GM12878 (cell line): ENCODE measurements around the gene ZNF839. TPM values are rescaled to one million over a fixed set of nuclear protein-coding genes. Genes with fewer than 3 reads are reported as not detected.

ENCODE experiments used
- CBX3 ChIP-seq: fragments of 200-600 bp; sonication (generic); IDR thresholded peaks from 2 replicates; pipeline ENCODE4 v1.6.1; 2016; ENCODE audit warnings: low read depth, borderline replicate concordance
- EP300 ChIP-seq, 2 experiments: fragments of 150-350 bp in 1 of 2; IDR thresholded peaks; 2 replicates each; pipeline ENCODE4 v1.6.1; 2011 to 2012; ENCODE audit warnings: low read depth in 2 of 2, low read length in 2 of 2, borderline replicate concordance in 1 of 2, improper control_type of control experiment in 1 of 2, inconsistent platforms in 1 of 2; ENCODE audit not compliant: control insufficient read depth in 1 of 2
- HDAC2 ChIP-seq: fragments of 200-600 bp; sonication (generic); IDR thresholded peaks from 2 replicates; pipeline ENCODE4 v1.6.1; 2017
- HDGF ChIP-seq: fragments of 450-650 bp; IDR thresholded peaks from 2 replicates; pipeline ENCODE4 v1.6.1; 2016; ENCODE audit warnings: antibody characterized with exemption
- IRF4 ChIP-seq: IDR thresholded peaks from 2 replicates; pipeline ENCODE4 v1.6.1; 2011; ENCODE audit warnings: low read depth, low read length
- KAT2A ChIP-seq: conservative IDR thresholded peaks from 2 replicates; pipeline ENCODE4 v1.6.1; 2011; ENCODE audit warnings: low read depth, low read length; ENCODE audit not compliant: control insufficient read depth
- LARP7 ChIP-seq: fragments of 450-650 bp; IDR thresholded peaks from 2 replicates; pipeline ENCODE4 v1.6.1; 2017; ENCODE audit warnings: mild to moderate bottlenecking
- MYC ChIP-seq: IDR thresholded peaks from 2 replicates; pipeline ENCODE4 v1.6.1; 2011; ENCODE audit warnings: mild to moderate bottlenecking, low read length, moderate library complexity, inconsistent platforms; ENCODE audit not compliant: insufficient read depth, insufficient replicate concordance, insufficient read length, severe bottlenecking
- NFYA ChIP-seq: IDR thresholded peaks from 2 replicates; pipeline ENCODE4 v1.6.1; 2011; ENCODE audit warnings: low read depth, mild to moderate bottlenecking, low read length, improper control_type of control experiment, borderline replicate concordance
- NRF1 ChIP-seq: conservative IDR thresholded peaks from 2 replicates; pipeline ENCODE4 v1.6.1; 2011; ENCODE audit warnings: mild to moderate bottlenecking, low read depth, low read length, improper control_type of control experiment
- POLR2AphosphoS5 ChIP-seq: IDR thresholded peaks from 2 replicates; pipeline ENCODE4 v1.6.1; 2011; ENCODE audit warnings: mild to moderate bottlenecking, low read length, inconsistent platforms
- POU2F2 ChIP-seq: IDR thresholded peaks from 3 replicates; pipeline ENCODE4 v1.6.1; 2011; ENCODE audit warnings: low read depth, mild to moderate bottlenecking, low read length, borderline replicate concordance
- RAD21 ChIP-seq: IDR thresholded peaks from 2 replicates; pipeline ENCODE4 v1.6.1; 2011; ENCODE audit warnings: mild to moderate bottlenecking, low read depth, low read length, moderate library complexity; ENCODE audit not compliant: insufficient read depth
- RB1 ChIP-seq: fragments of 450-650 bp; formaldehyde crosslinking; IDR thresholded peaks from 2 replicates; pipeline ENCODE4 v1.6.1; 2017; ENCODE audit warnings: mild to moderate bottlenecking, borderline replicate concordance
- SPI1 ChIP-seq: IDR thresholded peaks from 2 replicates; pipeline ENCODE4 v1.6.1; 2011; ENCODE audit warnings: low read depth, mild to moderate bottlenecking, low read length, moderate library complexity, borderline replicate concordance; ENCODE audit not compliant: insufficient read depth
- ZNF217 ChIP-seq: fragments of 450-650 bp; IDR thresholded peaks from 2 replicates; pipeline ENCODE4 v1.6.1; 2017; ENCODE audit warnings: antibody characterized with exemption, mild to moderate bottlenecking
- ZNF24 ChIP-seq: fragments of 450-650 bp; IDR thresholded peaks from 2 replicates; pipeline ENCODE4 v1.6.1; 2017; ENCODE audit warnings: antibody characterized with exemption, mild to moderate bottlenecking
- polyA plus RNA-seq, 11 experiments: library from polyadenylated mRNA; depleted of rRNA in 4 of 11; unstranded in 6 of 11; stranded (reverse) in 5 of 11; fragments of >200 nt; fragmentation: Nextera tagmentation in 4 of 11; fragmentation: Illumina TruSeq in 1 of 11; extraction: Ambion mirVana in 4 of 11; extraction: Trizol in 1 of 11; gene quantifications; 1 replicate in 1 of 11; 2 replicates in 10 of 11; pipeline versions ENCODE4 v1.2.1 to v1.2.3, GENCODE V29; 2011 to 2016; ENCODE audit warnings: inconsistent platforms in 2 of 11, missing spikeins in 2 of 11, low read depth in 1 of 11
- total RNA-seq, 4 experiments: library from RNA; depleted of rRNA in 3 of 4; stranded (reverse); fragments of >200 nt in 3 of 4; fragmentation: Illumina TruSeq in 1 of 4; extraction: Trizol in 1 of 4; gene quantifications; 2 replicates each; pipeline versions ENCODE4 v1.2.1 to v1.2.3, GENCODE V29; 2013 to 2021
- TF ChIP-seq, protein P1 (sequence below): IDR thresholded peaks from 2 replicates; pipeline ENCODE4 v1.6.1; 2012; ENCODE audit warnings: low read length, inconsistent platforms
- TF ChIP-seq, protein P2 (sequence below): fragments of 450-650 bp; IDR thresholded peaks from 2 replicates; pipeline ENCODE4 v1.6.1; 2018; ENCODE audit warnings: borderline replicate concordance, mild to moderate bottlenecking; ENCODE audit not compliant: partially characterized antibody
- TF ChIP-seq, protein P3 (sequence below): fragments of 450-650 bp; IDR thresholded peaks from 2 replicates; pipeline ENCODE4 v1.6.1; 2018; ENCODE audit warnings: mild to moderate bottlenecking, low read depth, moderate library complexity; ENCODE audit not compliant: partially characterized antibody
- TF ChIP-seq, protein P4 (sequence below): fragments of 450-650 bp; IDR thresholded peaks from 2 replicates; pipeline ENCODE4 v1.6.1; 2016; ENCODE audit warnings: mild to moderate bottlenecking

ZNF839 gene
- total and polyA plus RNA-seq, 10 of the 15 experiments (the other 5 are each of a cell fraction or from before 2014, with no cell fraction given) = 1.4 to 14.4 (median 8.6) TPM

DNA sequence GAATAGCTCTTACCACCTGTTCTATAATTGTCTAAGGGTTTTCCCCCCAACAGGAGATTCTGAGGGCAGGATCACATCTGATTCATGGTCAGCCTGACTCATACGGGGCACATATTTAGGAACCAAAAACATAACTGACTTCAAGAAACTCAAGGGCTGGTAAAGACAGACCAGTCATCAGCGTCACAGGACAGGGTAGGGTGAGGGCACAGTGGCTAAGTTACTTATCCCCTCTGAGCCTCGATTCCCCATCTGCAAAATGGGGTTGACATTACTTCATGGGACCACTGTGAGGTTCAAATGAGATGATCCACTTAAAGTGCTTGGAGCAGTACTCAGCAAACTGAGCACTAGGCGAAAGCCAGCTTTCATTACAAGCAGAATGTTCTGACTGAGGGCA, 42.5 kb downstream of the ZNF839 start (continued):
- TF ChIP-seq, protein P1, sequence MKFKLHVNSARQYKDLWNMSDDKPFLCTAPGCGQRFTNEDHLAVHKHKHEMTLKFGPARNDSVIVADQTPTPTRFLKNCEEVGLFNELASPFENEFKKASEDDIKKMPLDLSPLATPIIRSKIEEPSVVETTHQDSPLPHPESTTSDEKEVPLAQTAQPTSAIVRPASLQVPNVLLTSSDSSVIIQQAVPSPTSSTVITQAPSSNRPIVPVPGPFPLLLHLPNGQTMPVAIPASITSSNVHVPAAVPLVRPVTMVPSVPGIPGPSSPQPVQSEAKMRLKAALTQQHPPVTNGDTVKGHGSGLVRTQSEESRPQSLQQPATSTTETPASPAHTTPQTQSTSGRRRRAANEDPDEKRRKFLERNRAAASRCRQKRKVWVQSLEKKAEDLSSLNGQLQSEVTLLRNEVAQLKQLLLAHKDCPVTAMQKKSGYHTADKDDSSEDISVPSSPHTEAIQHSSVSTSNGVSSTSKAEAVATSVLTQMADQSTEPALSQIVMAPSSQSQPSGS = 0 out of 2 replicates have a peak, but pooled peaks have one; percentile 39
- no peak for TF ChIP-seq KAT2A
- TF ChIP-seq NRF1 = no peak
- TF ChIP-seq SPI1 = no peak
- no peak for TF ChIP-seq RB1
- 0 out of 2 replicates have a peak, but pooled peaks have one; percentile 66 for TF ChIP-seq POLR2AphosphoS5
- TF ChIP-seq HDAC2 = no peak
- peak in 1 of 2 experiments; percentile 28; a peak in 1 of 4 replicates for TF ChIP-seq EP300 (IDR thresholded peaks at IDR 0.05; ENCODE audit: borderline replicate concordance in 1 of 2, control insufficient read depth in 1 of 2, low read depth in 2 of 2, low read length in 2 of 2)
- TF ChIP-seq, protein P2, sequence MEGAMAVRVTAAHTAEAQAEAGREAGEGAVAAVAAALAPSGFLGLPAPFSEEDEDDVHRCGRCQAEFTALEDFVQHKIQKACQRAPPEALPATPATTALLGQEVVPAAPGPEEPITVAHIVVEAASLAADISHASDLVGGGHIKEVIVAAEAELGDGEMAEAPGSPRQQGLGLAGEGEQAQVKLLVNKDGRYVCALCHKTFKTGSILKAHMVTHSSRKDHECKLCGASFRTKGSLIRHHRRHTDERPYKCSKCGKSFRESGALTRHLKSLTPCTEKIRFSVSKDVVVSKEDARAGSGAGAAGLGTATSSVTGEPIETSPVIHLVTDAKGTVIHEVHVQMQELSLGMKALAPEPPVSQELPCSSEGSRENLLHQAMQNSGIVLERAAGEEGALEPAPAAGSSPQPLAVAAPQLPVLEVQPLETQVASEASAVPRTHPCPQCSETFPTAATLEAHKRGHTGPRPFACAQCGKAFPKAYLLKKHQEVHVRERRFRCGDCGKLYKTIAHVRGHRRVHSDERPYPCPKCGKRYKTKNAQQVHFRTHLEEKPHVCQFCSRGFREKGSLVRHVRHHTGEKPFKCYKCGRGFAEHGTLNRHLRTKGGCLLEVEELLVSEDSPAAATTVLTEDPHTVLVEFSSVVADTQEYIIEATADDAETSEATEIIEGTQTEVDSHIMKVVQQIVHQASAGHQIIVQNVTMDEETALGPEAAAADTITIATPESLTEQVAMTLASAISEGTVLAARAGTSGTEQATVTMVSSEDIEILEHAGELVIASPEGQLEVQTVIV = no peak
- TF ChIP-seq ZNF217 = no peak
- no peak for TF ChIP-seq CBX3
- TF ChIP-seq HDGF = no peak
- no peak for TF ChIP-seq POU2F2
- no peak for TF ChIP-seq NFYA
- TF ChIP-seq RAD21 = no peak
- TF ChIP-seq, protein P3, sequence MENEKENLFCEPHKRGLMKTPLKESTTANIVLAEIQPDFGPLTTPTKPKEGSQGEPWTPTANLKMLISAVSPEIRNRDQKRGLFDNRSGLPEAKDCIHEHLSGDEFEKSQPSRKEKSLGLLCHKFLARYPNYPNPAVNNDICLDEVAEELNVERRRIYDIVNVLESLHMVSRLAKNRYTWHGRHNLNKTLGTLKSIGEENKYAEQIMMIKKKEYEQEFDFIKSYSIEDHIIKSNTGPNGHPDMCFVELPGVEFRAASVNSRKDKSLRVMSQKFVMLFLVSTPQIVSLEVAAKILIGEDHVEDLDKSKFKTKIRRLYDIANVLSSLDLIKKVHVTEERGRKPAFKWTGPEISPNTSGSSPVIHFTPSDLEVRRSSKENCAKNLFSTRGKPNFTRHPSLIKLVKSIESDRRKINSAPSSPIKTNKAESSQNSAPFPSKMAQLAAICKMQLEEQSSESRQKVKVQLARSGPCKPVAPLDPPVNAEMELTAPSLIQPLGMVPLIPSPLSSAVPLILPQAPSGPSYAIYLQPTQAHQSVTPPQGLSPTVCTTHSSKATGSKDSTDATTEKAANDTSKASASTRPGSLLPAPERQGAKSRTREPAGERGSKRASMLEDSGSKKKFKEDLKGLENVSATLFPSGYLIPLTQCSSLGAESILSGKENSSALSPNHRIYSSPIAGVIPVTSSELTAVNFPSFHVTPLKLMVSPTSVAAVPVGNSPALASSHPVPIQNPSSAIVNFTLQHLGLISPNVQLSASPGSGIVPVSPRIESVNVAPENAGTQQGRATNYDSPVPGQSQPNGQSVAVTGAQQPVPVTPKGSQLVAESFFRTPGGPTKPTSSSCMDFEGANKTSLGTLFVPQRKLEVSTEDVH = no peak
- TF ChIP-seq ZNF24 = no peak
- no peak for TF ChIP-seq LARP7
- peak; percentile 45; the same call in 1 of the 2 replicates for TF ChIP-seq IRF4
- TF ChIP-seq MYC = no peak
- TF ChIP-seq, protein P4, sequence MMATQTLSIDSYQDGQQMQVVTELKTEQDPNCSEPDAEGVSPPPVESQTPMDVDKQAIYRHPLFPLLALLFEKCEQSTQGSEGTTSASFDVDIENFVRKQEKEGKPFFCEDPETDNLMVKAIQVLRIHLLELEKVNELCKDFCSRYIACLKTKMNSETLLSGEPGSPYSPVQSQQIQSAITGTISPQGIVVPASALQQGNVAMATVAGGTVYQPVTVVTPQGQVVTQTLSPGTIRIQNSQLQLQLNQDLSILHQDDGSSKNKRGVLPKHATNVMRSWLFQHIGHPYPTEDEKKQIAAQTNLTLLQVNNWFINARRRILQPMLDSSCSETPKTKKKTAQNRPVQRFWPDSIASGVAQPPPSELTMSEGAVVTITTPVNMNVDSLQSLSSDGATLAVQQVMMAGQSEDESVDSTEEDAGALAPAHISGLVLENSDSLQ = peak; percentile 18; the same call in 1 of the 2 replicates
